ENCODE data around the gene AKR1B1.

- TF ChIP-seq, protein P1, sequence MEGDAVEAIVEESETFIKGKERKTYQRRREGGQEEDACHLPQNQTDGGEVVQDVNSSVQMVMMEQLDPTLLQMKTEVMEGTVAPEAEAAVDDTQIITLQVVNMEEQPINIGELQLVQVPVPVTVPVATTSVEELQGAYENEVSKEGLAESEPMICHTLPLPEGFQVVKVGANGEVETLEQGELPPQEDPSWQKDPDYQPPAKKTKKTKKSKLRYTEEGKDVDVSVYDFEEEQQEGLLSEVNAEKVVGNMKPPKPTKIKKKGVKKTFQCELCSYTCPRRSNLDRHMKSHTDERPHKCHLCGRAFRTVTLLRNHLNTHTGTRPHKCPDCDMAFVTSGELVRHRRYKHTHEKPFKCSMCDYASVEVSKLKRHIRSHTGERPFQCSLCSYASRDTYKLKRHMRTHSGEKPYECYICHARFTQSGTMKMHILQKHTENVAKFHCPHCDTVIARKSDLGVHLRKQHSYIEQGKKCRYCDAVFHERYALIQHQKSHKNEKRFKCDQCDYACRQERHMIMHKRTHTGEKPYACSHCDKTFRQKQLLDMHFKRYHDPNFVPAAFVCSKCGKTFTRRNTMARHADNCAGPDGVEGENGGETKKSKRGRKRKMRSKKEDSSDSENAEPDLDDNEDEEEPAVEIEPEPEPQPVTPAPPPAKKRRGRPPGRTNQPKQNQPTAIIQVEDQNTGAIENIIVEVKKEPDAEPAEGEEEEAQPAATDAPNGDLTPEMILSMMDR (IDR thresholded peaks at IDR 0.05; ENCODE audit: low read length): no peak
- no peak for TF ChIP-seq EZH2 (IDR thresholded peaks at IDR 0.05; ENCODE audit: borderline replicate concordance, low read length)
Observed at GRCh38 chr7:134469622-134470021, 10.7 kb upstream of the AKR1B1 start.
